GM19467 (cell line): ENCODE data around the gene OLR1.
"Not testable (repeated sequence)": the region's sequence is repeated elsewhere in the genome, so short reads cannot be mapped to it uniquely, and the experiment has no call there.

Experiments
- ATAC-seq: cut with Tn5 transposase; IDR thresholded peaks from one replicate; pipeline ENCODE4 v1.9.1; 2021; ENCODE audit warnings: mild to moderate bottlenecking, moderate library complexity; ENCODE audit not compliant: unreplicated experiment

OLR1 gene

GRCh38 chr12:10171973-10172728 lies at the start of gene OLR1:
Gene OLR1, minus strand, starts transcription at chr12:10172132. Its CDS starts 55 bp downstream, at chr12:10172077.
- ATAC-seq, result no peak

- no peak for ATAC-seq
Measured at GRCh38 chr12:10220398-10221077, 48.6 kb upstream of the OLR1 start.

GRCh38 chr12:10218021-10218420 lies 46.1 kb upstream of the OLR1 start:
- ATAC-seq, result no peak

GRCh38 chr12:10215946-10216345 lies 44.0 kb upstream of the OLR1 start:
- ATAC-seq, result not testable (repeated sequence)

GRCh38 chr12:10215436-10215835 lies 43.5 kb upstream of the OLR1 start:
- ATAC-seq, result no peak

- ATAC-seq, result no peak
Measured at GRCh38 chr12:10214895-10215267, 42.9 kb upstream of the OLR1 start.

GRCh38 chr12:10214136-10214894 lies 42.4 kb upstream of the OLR1 start:
- no peak for ATAC-seq

GRCh38 chr12:10213168-10214135 lies 41.5 kb upstream of the OLR1 start:
- peak; percentile 28 for ATAC-seq

GRCh38 chr12:10212739-10213131 lies 40.8 kb upstream of the OLR1 start, which contains the start of gene GABARAPL1:
Gene GABARAPL1, plus strand, starts transcription at chr12:10212877. Its CDS starts 253 bp downstream, at chr12:10213130.
- peak; percentile 61 for ATAC-seq

- ATAC-seq, result no peak
Measured at GRCh38 chr12:10211940-10212738, 40.2 kb upstream of the OLR1 start.

- no peak for ATAC-seq
Measured at GRCh38 chr12:10211101-10211939, 39.4 kb upstream of the OLR1 start.

GRCh38 chr12:10210225-10210624 lies 38.3 kb upstream of the OLR1 start:
- ATAC-seq, result no peak

- no peak for ATAC-seq
Measured at GRCh38 chr12:10207136-10207535, 35.2 kb upstream of the OLR1 start.

- no peak for ATAC-seq
Measured at GRCh38 chr12:10205220-10205807, 33.4 kb upstream of the OLR1 start.

GRCh38 chr12:10204495-10204894 lies 32.6 kb upstream of the OLR1 start:
- not testable (repeated sequence) for ATAC-seq

- no peak for ATAC-seq
Measured at GRCh38 chr12:10197879-10198278, 25.9 kb upstream of the OLR1 start.

GRCh38 chr12:10196210-10196609 lies 24.3 kb upstream of the OLR1 start:
- peak; percentile 88 for ATAC-seq

- no peak for ATAC-seq
Measured at GRCh38 chr12:10194160-10194670, 22.3 kb upstream of the OLR1 start.
